PC-9 (cell line): ENCODE data around the gene SMAD1. TPM values are rescaled to one million over a fixed set of nuclear protein-coding genes. Genes with fewer than 3 reads are reported as not detected.

ENCODE experiments used
- BruUV-seq: library from RNA; stranded (reverse); fragments of 400-500 nt; replicated peaks from 2 replicates; lab custom pipeline; 2021; lab: Mats Ljungman, UMichigan
- CTCF ChIA-PET: fragments of 300-600 bp; sonication (Branson Sonifier 250); formaldehyde crosslinking; loops from one replicate; lab custom pipeline; 2022; ENCODE audit warnings: antibody characterized with exemption; lab: Charles Lee
- POLR2A ChIA-PET: fragments of 300-600 bp; sonication (Branson Sonifier 250); formaldehyde crosslinking; loops from one replicate; lab custom pipeline; 2022; ENCODE audit warnings: antibody characterized with exemption; ENCODE audit not compliant: unreplicated experiment; lab: Charles Lee
- DNase-seq, 2 experiments: peaks; one replicate each; pipeline versions ENCODE4 v3.0.0 to v3.0.0-alpha.2; 2015 to 2022; ENCODE audit warnings: mixed read lengths in 1 of 2
- H2AFZ ChIP-seq: fragments of 200-600 bp; sonication (generic); 2 replicates; pipeline ENCODE4 v1.8.1; 2017; ENCODE audit warnings: antibody characterized with exemption
- H3F3A ChIP-seq: fragments of 200-600 bp; sonication (generic); 2 replicates; pipeline ENCODE4 v1.8.1; 2017; ENCODE audit warnings: antibody characterized with exemption, mild to moderate bottlenecking, low read depth; ENCODE audit not compliant: insufficient read depth
- H3K27ac ChIP-seq: fragments of 200-600 bp; sonication (generic); 2 replicates; pipeline ENCODE4 v1.6.1; 2016; ENCODE audit warnings: mixed run types
- H3K27me3 ChIP-seq: fragments of 200-600 bp; sonication (generic); 2 replicates; pipeline ENCODE4 v1.6.1; 2016; ENCODE audit warnings: low read depth, mixed run types; ENCODE audit not compliant: insufficient read depth
- H3K36me3 ChIP-seq: fragments of 200-600 bp; sonication (generic); 2 replicates; pipeline ENCODE4 v1.6.1; 2016; ENCODE audit warnings: low read depth, mixed run types
- H3K4me1 ChIP-seq: fragments of 200-600 bp; sonication (generic); replicated peaks from 2 replicates; pipeline ENCODE4 v1.6.1; 2016; ENCODE audit warnings: mixed run types; ENCODE audit not compliant: insufficient read depth
- H3K4me2 ChIP-seq: fragments of 200-600 bp; sonication (generic); 2 replicates; pipeline ENCODE4 v1.6.1; 2017; ENCODE audit warnings: mixed run types
- H3K4me3 ChIP-seq: fragments of 200-600 bp; sonication (generic); 2 replicates; pipeline ENCODE4 v1.6.1; 2016; ENCODE audit warnings: mixed run types
- H3K79me2 ChIP-seq: fragments of 200-600 bp; sonication (generic); 2 replicates; pipeline ENCODE4 v1.6.1; 2017; ENCODE audit warnings: low read depth, mixed run types
- H3K9me2 ChIP-seq: fragments of 200-600 bp; sonication (generic); 2 replicates; pipeline ENCODE4 v1.8.1; 2017; ENCODE audit warnings: mild to moderate bottlenecking; ENCODE audit not compliant: insufficient read depth
- H3K9me3 ChIP-seq: fragments of 200-600 bp; sonication (generic); 2 replicates; pipeline ENCODE4 v1.8.1; 2016; ENCODE audit warnings: low read depth; ENCODE audit not compliant: insufficient read depth
- H4K20me1 ChIP-seq: fragments of 200-600 bp; sonication (generic); 2 replicates; pipeline ENCODE4 v1.8.1; 2017; ENCODE audit not compliant: insufficient read depth
- CTCF ChIP-seq: fragments of 200-600 bp; sonication (generic); conservative IDR thresholded peaks from 2 replicates; pipeline ENCODE4 v1.6.1; 2017; ENCODE audit warnings: mixed run types, antibody characterized with exemption, mild to moderate bottlenecking, moderate library complexity
- EZH2 ChIP-seq: fragments of 200-600 bp; sonication (generic); IDR thresholded peaks from 2 replicates; pipeline ENCODE4 v1.8.0; 2017; ENCODE audit warnings: antibody characterized with exemption, low read depth
- intact Hi-C: fragments of 100-400 bp; cut with micrococcal nuclease; formaldehyde crosslinking; loops from one replicate; pipeline ENCODE4 v1.10.0; 2022; ENCODE audit not compliant: unreplicated experiment
- total RNA-seq: library from RNA; stranded (reverse); gene quantifications from 2 replicates; pipeline ENCODE4 v1.2.3, GENCODE V29; 2021

The SMAD1 gene
- total RNA-seq, 1 experiment from 2014 or later: 15.1 TPM

GRCh38 chr4:145564540-145564939, 82.9 kb downstream of the SMAD1 start:
- Histone ChIP-seq H3F3A (no peaks in the 10 kb centered on the region), H3K4me1 (no peaks in the 10 kb centered on the region), H3K27ac (no peak overlapping the region), H3K4me2 (no peak overlapping the region), H4K20me1 (no peaks in the 10 kb centered on the region), H3K27me3 (no peaks in the 10 kb centered on the region), H3K79me2 (no peaks in the 10 kb centered on the region), H2AFZ (no peak overlapping the region), H3K9me3 (no peaks in the 10 kb centered on the region), H3K4me3 (no peak overlapping the region), H3K9me2 (no peaks in the 10 kb centered on the region), H3K36me3 (no peaks in the 10 kb centered on the region)
- ChIA-PET POLR2A (no interaction called here), CTCF (no interaction called here)
- no peak for DNase-seq
- intact Hi-C loops: no loop called here
- TF ChIP-seq EZH2 (no peak), CTCF (no peak)
- BruUV-seq: no TSS peak

DNA sequence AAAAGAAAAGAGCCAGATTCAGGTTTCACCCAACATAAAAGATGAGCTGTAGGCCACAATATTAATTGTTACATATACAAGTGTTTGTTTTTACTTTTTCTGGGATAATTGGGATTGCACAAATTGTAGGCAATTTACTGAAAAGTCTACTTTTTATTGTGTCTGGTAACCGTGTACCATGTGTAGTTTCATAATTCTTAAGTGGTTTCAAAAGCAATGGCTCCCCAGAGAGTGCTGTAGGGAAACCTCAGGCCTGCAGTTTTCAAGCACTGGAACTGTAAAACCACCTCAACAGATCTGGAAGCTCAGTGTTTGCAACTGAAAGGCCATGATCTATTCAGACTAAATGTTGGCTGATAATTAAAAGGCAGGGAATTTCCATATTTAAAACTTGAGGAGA, 83.7 kb downstream of the SMAD1 start:
- no peak for DNase-seq
- no peak overlapping the region for H3K27ac ChIP-seq

GRCh38 chr4:145566086-145566708, 84.5 kb downstream of the SMAD1 start:
- Histone ChIP-seq H3K4me3 (no peak overlapping the region), H2AFZ (no peak overlapping the region), H3K9me2 (no peaks in the 10 kb centered on the region), H3K36me3 (no peaks in the 10 kb centered on the region), H3K27me3 (no peaks in the 10 kb centered on the region), H3K9me3 (no peaks in the 10 kb centered on the region), H3F3A (no peaks in the 10 kb centered on the region), H3K27ac (no peak overlapping the region), H3K79me2 (no peaks in the 10 kb centered on the region), H3K4me1 (no peaks in the 10 kb centered on the region), H3K4me2 (no peak overlapping the region), H4K20me1 (no peaks in the 10 kb centered on the region)
- no peak for TF ChIP-seq CTCF
- no peak for TF ChIP-seq EZH2
- no peak for DNase-seq
- intact Hi-C loops: no loop called here
- ChIA-PET CTCF (no interaction called here), POLR2A (no interaction called here)
- BruUV-seq: no TSS peak

More for the DNA sequence above, 83.7 kb downstream of the SMAD1 start:
- H3K9me2 ChIP-seq: no peaks in the 10 kb centered on the region
- H3K9me3 ChIP-seq: no peaks in the 10 kb centered on the region
- H3K27me3 ChIP-seq: no peaks in the 10 kb centered on the region
- H3F3A ChIP-seq: no peaks in the 10 kb centered on the region
- intact Hi-C loops: no loop called here
- no peaks in the 10 kb centered on the region for H3K79me2 ChIP-seq
- no peaks in the 10 kb centered on the region for H4K20me1 ChIP-seq
- H3K4me2 ChIP-seq: no peak overlapping the region
- H3K4me1 ChIP-seq: no peaks in the 10 kb centered on the region
- TF ChIP-seq EZH2: no peak
- TF ChIP-seq CTCF: no peak
- ChIA-PET POLR2A (no interaction called here), CTCF (no interaction called here)
- BruUV-seq: no TSS peak
- H2AFZ ChIP-seq: no peak overlapping the region
- no peaks in the 10 kb centered on the region for H3K36me3 ChIP-seq
- no peak overlapping the region for H3K4me3 ChIP-seq
